HCT116 (cell line): ENCODE results near the gene ATN1.

Experiments used
- EZH2 ChIP-seq: fragments of 200-600 bp; sonication (generic); IDR thresholded peaks from 2 replicates; pipeline ENCODE4 v1.6.1; 2017; ENCODE audit warnings: antibody characterized with exemption, mixed run types
- EZH2phosphoT487 ChIP-seq: fragments of 200-600 bp; IDR thresholded peaks from 2 replicates; pipeline ENCODE4 v1.6.1; 2018; ENCODE audit warnings: antibody characterized with exemption, borderline replicate concordance
- POLR2A ChIP-seq: IDR thresholded peaks from 2 replicates; pipeline ENCODE4 v1.7.0; 2011; ENCODE audit warnings: borderline replicate concordance; ENCODE audit not compliant: insufficient read depth, insufficient read length; ENCODE audit errors: extremely low read depth
- SP1 ChIP-seq: IDR thresholded peaks from 2 replicates; pipeline ENCODE4 v1.6.1; 2012; ENCODE audit warnings: low read depth
- TF ChIP-seq, protein P1 (sequence below): IDR thresholded peaks from 2 replicates; pipeline ENCODE4 v1.6.1; 2012
- TF ChIP-seq, protein P2 (sequence below), 3 experiments: fragments of 200-600 bp in 1 of 3; sonication (generic) in 1 of 3; IDR thresholded peaks in 2 of 3; conservative IDR thresholded peaks in 1 of 3; 2 replicates each; pipeline ENCODE4 v1.5.1; 2012 to 2017; ENCODE audit warnings: low read depth in 2 of 3, low read length in 2 of 3, antibody characterized with exemption in 1 of 3, borderline replicate concordance in 1 of 3, control low read depth in 1 of 3, mild to moderate bottlenecking in 1 of 3, mixed read lengths in 1 of 3, mixed run types in 1 of 3, moderate library complexity in 1 of 3; ENCODE audit not compliant: insufficient read depth in 1 of 3
- TF ChIP-seq, protein P3 (sequence below): IDR thresholded peaks from 2 replicates; pipeline ENCODE4 v1.6.1; 2012; ENCODE audit warnings: low read depth
- TF ChIP-seq, protein P4 (sequence below): IDR thresholded peaks from 2 replicates; pipeline ENCODE4 v1.6.1; 2011; ENCODE audit warnings: mild to moderate bottlenecking, low read length, moderate library complexity; ENCODE audit not compliant: insufficient replicate concordance; ENCODE audit errors: extremely low read depth

DNA sequence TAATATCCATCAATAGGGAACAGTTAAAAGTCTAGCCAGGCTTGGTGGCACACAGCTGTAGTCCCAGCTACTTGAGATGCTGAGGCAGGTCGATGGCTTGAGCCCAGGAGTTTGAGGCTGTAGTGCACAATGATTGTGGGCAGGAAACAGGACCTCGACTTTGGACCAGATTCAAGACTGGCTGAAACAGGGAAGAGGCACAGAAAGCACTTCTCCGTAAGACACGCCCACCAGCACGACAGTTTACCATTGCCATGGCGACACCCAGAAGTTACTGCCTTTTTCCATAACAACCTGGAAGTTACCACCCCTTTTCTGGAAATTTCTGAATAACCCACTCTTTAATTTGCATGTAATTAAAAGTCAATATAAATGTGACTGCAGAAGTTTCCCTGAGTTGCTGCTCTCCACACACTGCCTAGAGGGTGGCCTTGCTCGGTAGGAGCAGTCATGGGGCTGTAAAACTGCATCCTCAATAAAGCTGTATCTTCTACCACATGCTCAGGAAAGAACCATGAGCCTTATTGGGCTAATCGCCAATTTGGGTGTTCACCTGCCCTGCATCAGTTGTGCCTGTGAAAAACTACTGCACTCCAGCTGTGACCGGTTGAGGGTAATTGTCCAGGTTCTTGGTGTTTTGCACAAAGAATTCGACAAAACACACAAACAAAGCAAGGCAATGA, 27.8 kb upstream of the ATN1 start:
- TF ChIP-seq POLR2A (no peak), EZH2 (no peak), EZH2phosphoT487 (no peak), SP1 (no peak)
- TF ChIP-seq, protein P1, sequence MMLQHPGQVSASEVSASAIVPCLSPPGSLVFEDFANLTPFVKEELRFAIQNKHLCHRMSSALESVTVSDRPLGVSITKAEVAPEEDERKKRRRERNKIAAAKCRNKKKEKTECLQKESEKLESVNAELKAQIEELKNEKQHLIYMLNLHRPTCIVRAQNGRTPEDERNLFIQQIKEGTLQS: no peak
- TF ChIP-seq, protein P2, sequence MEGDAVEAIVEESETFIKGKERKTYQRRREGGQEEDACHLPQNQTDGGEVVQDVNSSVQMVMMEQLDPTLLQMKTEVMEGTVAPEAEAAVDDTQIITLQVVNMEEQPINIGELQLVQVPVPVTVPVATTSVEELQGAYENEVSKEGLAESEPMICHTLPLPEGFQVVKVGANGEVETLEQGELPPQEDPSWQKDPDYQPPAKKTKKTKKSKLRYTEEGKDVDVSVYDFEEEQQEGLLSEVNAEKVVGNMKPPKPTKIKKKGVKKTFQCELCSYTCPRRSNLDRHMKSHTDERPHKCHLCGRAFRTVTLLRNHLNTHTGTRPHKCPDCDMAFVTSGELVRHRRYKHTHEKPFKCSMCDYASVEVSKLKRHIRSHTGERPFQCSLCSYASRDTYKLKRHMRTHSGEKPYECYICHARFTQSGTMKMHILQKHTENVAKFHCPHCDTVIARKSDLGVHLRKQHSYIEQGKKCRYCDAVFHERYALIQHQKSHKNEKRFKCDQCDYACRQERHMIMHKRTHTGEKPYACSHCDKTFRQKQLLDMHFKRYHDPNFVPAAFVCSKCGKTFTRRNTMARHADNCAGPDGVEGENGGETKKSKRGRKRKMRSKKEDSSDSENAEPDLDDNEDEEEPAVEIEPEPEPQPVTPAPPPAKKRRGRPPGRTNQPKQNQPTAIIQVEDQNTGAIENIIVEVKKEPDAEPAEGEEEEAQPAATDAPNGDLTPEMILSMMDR (IDR thresholded peaks at IDR 0.05 in 2 of 3, conservative IDR thresholded peaks at IDR 0.05 in 1 of 3; ENCODE audit: borderline replicate concordance in 1 of 3, insufficient read depth in 1 of 3, low read depth in 2 of 3, low read length in 2 of 3): no peak
- TF ChIP-seq, protein P3, sequence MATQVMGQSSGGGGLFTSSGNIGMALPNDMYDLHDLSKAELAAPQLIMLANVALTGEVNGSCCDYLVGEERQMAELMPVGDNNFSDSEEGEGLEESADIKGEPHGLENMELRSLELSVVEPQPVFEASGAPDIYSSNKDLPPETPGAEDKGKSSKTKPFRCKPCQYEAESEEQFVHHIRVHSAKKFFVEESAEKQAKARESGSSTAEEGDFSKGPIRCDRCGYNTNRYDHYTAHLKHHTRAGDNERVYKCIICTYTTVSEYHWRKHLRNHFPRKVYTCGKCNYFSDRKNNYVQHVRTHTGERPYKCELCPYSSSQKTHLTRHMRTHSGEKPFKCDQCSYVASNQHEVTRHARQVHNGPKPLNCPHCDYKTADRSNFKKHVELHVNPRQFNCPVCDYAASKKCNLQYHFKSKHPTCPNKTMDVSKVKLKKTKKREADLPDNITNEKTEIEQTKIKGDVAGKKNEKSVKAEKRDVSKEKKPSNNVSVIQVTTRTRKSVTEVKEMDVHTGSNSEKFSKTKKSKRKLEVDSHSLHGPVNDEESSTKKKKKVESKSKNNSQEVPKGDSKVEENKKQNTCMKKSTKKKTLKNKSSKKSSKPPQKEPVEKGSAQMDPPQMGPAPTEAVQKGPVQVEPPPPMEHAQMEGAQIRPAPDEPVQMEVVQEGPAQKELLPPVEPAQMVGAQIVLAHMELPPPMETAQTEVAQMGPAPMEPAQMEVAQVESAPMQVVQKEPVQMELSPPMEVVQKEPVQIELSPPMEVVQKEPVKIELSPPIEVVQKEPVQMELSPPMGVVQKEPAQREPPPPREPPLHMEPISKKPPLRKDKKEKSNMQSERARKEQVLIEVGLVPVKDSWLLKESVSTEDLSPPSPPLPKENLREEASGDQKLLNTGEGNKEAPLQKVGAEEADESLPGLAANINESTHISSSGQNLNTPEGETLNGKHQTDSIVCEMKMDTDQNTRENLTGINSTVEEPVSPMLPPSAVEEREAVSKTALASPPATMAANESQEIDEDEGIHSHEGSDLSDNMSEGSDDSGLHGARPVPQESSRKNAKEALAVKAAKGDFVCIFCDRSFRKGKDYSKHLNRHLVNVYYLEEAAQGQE: no peak
- TF ChIP-seq, protein P4, sequence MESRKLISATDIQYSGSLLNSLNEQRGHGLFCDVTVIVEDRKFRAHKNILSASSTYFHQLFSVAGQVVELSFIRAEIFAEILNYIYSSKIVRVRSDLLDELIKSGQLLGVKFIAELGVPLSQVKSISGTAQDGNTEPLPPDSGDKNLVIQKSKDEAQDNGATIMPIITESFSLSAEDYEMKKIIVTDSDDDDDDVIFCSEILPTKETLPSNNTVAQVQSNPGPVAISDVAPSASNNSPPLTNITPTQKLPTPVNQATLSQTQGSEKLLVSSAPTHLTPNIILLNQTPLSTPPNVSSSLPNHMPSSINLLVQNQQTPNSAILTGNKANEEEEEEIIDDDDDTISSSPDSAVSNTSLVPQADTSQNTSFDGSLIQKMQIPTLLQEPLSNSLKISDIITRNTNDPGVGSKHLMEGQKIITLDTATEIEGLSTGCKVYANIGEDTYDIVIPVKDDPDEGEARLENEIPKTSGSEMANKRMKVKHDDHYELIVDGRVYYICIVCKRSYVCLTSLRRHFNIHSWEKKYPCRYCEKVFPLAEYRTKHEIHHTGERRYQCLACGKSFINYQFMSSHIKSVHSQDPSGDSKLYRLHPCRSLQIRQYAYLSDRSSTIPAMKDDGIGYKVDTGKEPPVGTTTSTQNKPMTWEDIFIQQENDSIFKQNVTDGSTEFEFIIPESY: no peak
